KMS-11 (cell line): Measurements from ENCODE around the gene ATAT1.

ENCODE experiments used
- H2AFZ ChIP-seq: fragments of 200-600 bp; sonication (generic); 2 replicates; pipeline ENCODE4 v1.6.1; 2016; ENCODE audit warnings: antibody characterized with exemption, mixed run types, low read depth
- H3K27ac ChIP-seq: fragments of 200-600 bp; sonication (generic); 2 replicates; pipeline ENCODE4 v1.6.1; 2016; ENCODE audit warnings: mild to moderate bottlenecking, mixed run types
- H3K27me3 ChIP-seq: fragments of 200-600 bp; sonication (generic); 2 replicates; pipeline ENCODE4 v1.6.1; 2017; ENCODE audit warnings: mild to moderate bottlenecking, low read depth, mixed run types, moderate library complexity; ENCODE audit not compliant: insufficient read depth
- H3K36me3 ChIP-seq: fragments of 200-600 bp; sonication (generic); 2 replicates; pipeline ENCODE4 v1.6.1; 2017; ENCODE audit warnings: mild to moderate bottlenecking, mixed run types; ENCODE audit not compliant: insufficient read depth
- H3K4me1 ChIP-seq: fragments of 200-600 bp; sonication (generic); 2 replicates; pipeline ENCODE4 v1.6.1; 2016; ENCODE audit warnings: mild to moderate bottlenecking, low read depth, mixed run types; ENCODE audit not compliant: poor library complexity, severe bottlenecking
- H3K4me2 ChIP-seq: fragments of 200-600 bp; sonication (generic); 2 replicates; pipeline ENCODE4 v1.7.0; 2016; ENCODE audit warnings: mild to moderate bottlenecking, mixed run types
- H3K4me3 ChIP-seq: fragments of 200-600 bp; sonication (generic); IDR thresholded peaks from 2 replicates; pipeline ENCODE4 v1.6.1; 2017; ENCODE audit warnings: low read depth, low read length, mixed read lengths; ENCODE audit not compliant: insufficient read depth
- H3K79me2 ChIP-seq: fragments of 200-600 bp; sonication (generic); 2 replicates; pipeline ENCODE4 v1.6.1; 2016; ENCODE audit warnings: low read depth, mixed run types; ENCODE audit not compliant: insufficient read depth
- H3K9ac ChIP-seq: fragments of 200-600 bp; sonication (generic); 2 replicates; pipeline ENCODE4 v1.6.1; 2016; ENCODE audit warnings: mild to moderate bottlenecking, mixed run types
- H4K20me1 ChIP-seq: fragments of 200-600 bp; sonication (generic); 2 replicates; pipeline ENCODE4 v1.6.1; 2016; ENCODE audit warnings: mild to moderate bottlenecking, mixed run types; ENCODE audit not compliant: insufficient read depth
- CTCF ChIP-seq: fragments of 200-600 bp; sonication (generic); conservative IDR thresholded peaks from 2 replicates; pipeline ENCODE4 v1.6.1; 2017; ENCODE audit warnings: low read depth, mild to moderate bottlenecking, antibody characterized with exemption, low read length, moderate library complexity, mixed read lengths

ATAT1 gene

GRCh38 chr6:30616811-30617564 is 9.7 kb upstream of the ATAT1 start, which contains the start of gene PPP1R10:
Gene PPP1R10, minus strand, starts transcription at chr6:30617243. Its CDS starts 7,299 bp downstream, at chr6:30609944.
- Histone ChIP-seq H3K79me2 (peaks cover 60% of the 10 kb centered on the region), H3K4me2 (peak within 1 kb of the TSS; percentile 87), H3K4me1 (peaks cover 28% of the 10 kb centered on the region), H3K36me3 (peaks cover 10% of the 10 kb centered on the region; the same call in 1 of the 2 replicates), H3K27ac (peak within 1 kb of the TSS; percentile 95), H3K27me3 (no peaks in the 10 kb centered on the region), H3K9ac (peak within 1 kb of the TSS; percentile 98), H2AFZ (peak within 1 kb of the TSS; percentile 28), H4K20me1 (no peaks in the 10 kb centered on the region), H3K4me3 (no peak within 1 kb of the TSS)
- TF ChIP-seq CTCF, result no peak

- peak within 1 kb of the TSS; percentile 87 for H3K4me2 ChIP-seq
- peaks cover 28% of the 10 kb centered on the region for H3K4me1 ChIP-seq
- H3K9ac ChIP-seq, result peak within 1 kb of the TSS; percentile 98
- H3K36me3 ChIP-seq, result peaks cover 10% of the 10 kb centered on the region; the same call in 1 of the 2 replicates
- no peak within 1 kb of the TSS for H3K4me3 ChIP-seq
- H4K20me1 ChIP-seq, result no peaks in the 10 kb centered on the region
- peak within 1 kb of the TSS; percentile 95 for H3K27ac ChIP-seq
- H3K27me3 ChIP-seq, result no peaks in the 10 kb centered on the region
- no peak for TF ChIP-seq CTCF
- peak within 1 kb of the TSS; percentile 28 for H2AFZ ChIP-seq
- peaks cover 58% of the 10 kb centered on the region for H3K79me2 ChIP-seq
Observed at GRCh38 chr6:30617565-30618269, 9.0 kb upstream of the ATAT1 start, which contains the start of gene MRPS18B. Gene MRPS18B, plus strand, starts transcription at chr6:30617840. Its CDS starts 26 bp downstream, at chr6:30617866.

GRCh38 chr6:30618270-30618797 is 8.3 kb upstream of the ATAT1 start:
- H3K4me3 ChIP-seq, result no peak overlapping the region
- H3K27ac ChIP-seq, result peak overlapping the region; percentile 95
- H4K20me1 ChIP-seq, result no peaks in the 10 kb centered on the region
- H2AFZ ChIP-seq, result peak overlapping the region; percentile 28
- peak overlapping the region; percentile 86 for H3K4me2 ChIP-seq
- H3K79me2 ChIP-seq, result peaks cover 54% of the 10 kb centered on the region
- H3K9ac ChIP-seq, result peak overlapping the region; percentile 98
- H3K27me3 ChIP-seq, result no peaks in the 10 kb centered on the region
- TF ChIP-seq CTCF, result no peak
- peaks cover 10% of the 10 kb centered on the region; the same call in 1 of the 2 replicates for H3K36me3 ChIP-seq
- H3K4me1 ChIP-seq, result peaks cover 23% of the 10 kb centered on the region

DNA sequence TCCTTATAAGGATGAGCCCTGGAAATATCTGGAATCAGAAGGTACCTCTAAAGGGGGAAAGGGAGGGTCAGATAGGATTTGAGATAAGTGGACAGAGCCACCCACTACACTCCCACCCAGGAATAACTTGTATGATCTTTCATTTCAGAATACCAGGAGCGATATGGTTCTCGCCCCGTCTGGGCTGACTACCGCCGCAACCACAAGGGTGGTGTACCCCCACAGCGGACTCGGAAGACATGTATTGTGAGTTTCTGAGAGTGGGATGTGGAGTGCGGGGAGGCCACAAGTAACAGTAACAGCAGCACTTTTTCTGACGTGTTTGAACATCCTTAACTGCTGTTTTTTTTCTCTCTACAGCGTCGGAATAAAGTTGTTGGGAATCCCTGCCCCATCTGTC is 7.1 kb upstream of the ATAT1 start:
- Histone ChIP-seq H3K27ac (no peak overlapping the region), H3K79me2 (peaks cover 43% of the 10 kb centered on the region), H3K9ac (no peak overlapping the region), H3K27me3 (no peaks in the 10 kb centered on the region), H4K20me1 (no peaks in the 10 kb centered on the region), H3K4me3 (no peak overlapping the region), H2AFZ (no peak overlapping the region), H3K36me3 (peaks cover 10% of the 10 kb centered on the region; the same call in 1 of the 2 replicates), H3K4me1 (peaks cover 11% of the 10 kb centered on the region), H3K4me2 (peak overlapping the region; percentile 86; the same call in 1 of the 2 replicates)
- no peak for TF ChIP-seq CTCF
